Epithelial cell of esophagus (primary cell): ENCODE results near the gene CCDC78.
A peak's percentile ranks its signal among the peaks of the same experiment; 100 is the strongest.

Source experiments
- DNase-seq: peaks from one replicate; pipeline ENCODE4 v3.0.0; 2010; ENCODE audit warnings: low read depth
- H3K4me3 ChIP-seq: 2 replicates; pipeline ENCODE4 v1.5.1; 2011; ENCODE audit warnings: mild to moderate bottlenecking, low read length, control low read depth
- CTCF ChIP-seq: IDR thresholded peaks from 2 replicates; pipeline ENCODE4 v1.5.1; 2011; ENCODE audit warnings: low read depth, mild to moderate bottlenecking, low read length, control low read depth, inconsistent platforms; ENCODE audit not compliant: insufficient read depth; ENCODE audit errors: missing control alignments

Gene CCDC78

GRCh38 chr16:730666-731509 is 4.6 kb upstream of the CCDC78 start:
- H3K4me3 ChIP-seq = no peak overlapping the region
- TF ChIP-seq CTCF = no peak
- DNase-seq = no peak

DNA sequence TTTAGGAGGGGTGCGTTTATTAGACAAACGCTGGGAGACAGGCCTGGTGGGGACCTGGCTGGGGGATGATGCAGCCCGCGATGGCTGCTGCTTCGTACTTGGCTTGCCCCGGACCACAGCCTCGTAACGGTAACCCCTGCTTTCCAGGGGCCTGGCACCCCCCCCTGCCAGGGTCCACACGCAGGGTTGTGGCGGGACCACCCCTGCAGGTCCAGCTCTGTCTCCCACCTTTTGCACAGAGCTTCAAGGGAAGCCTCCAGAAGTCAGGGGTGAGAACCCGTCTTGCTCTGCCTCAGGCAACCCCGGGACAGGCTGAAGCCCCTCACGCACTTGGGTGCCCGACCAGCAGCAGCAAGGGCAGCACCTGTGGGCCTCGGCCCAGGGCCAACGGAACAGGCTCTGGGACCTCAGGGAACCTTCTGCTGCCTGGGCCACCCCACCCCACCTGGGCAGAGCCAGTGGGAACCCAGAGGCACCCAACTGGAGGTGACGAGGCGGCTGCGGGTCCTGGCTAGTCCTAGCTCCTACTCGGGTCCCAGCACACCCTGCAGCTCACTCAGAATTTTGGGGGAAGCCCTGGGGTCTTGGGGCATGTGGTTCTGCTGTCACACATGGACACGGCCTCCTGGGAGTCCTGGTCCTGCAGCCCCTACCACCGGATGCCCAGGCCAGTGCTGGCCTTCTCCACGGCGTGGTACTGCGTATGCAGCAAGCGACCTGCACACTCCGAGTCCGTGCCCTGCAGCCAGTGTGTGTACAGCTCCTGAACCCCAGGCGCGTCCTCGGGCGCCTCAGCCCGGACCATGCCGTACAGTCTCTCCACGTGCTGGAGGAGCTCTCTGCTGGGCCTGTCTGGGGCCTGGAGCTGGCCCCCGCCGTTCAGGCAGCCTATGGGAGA is 3.8 kb upstream of the CCDC78 start:
- DNase-seq = no peak
- H3K4me3 ChIP-seq = no peak overlapping the region
- TF ChIP-seq CTCF = no peak

DNA sequence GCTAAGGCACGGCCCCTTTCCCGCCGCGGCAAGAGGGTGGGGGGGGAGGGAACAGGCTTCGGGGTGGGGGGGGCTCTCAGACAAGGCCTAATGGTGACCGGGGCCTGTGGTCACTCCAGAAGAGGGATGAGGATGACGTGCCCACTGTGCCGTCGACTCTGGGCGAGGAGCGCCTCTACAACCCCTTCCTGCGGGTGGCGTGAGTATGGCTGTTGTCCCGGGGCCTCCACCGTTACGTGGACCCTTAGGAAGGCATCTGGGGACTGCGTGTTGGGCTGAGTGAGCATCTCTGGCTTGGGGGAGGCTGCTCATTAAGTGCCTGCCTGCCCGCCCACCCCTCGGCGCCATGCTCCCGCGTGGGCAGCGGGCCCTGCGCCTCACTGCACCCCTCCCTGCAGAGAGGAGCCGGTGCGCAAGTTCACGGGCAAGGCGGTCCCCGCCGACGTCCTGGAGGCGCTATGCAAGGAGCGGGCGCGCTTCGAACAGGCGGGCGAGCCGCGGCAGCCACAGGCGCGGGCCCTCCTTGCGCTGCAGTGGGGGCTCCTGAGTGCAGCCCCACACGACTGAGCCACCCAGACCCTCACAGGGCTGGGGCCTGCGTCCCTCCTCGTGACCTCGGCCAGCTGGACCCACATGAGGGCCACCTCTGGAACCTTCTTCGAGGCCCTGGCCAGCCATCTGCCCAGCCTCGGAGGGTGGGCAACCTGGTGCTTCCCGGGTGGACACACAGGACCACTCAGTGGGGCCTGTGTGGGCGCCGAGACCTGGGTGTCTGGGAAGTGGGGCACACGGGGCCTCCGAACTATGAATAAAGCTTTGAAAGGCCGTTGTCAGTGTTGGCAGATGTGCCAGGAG is 2.9 kb upstream of the CCDC78 start:
- no peak for TF ChIP-seq CTCF
- H3K4me3 ChIP-seq = peak overlapping the region; percentile 72
- no peak for DNase-seq

DNA sequence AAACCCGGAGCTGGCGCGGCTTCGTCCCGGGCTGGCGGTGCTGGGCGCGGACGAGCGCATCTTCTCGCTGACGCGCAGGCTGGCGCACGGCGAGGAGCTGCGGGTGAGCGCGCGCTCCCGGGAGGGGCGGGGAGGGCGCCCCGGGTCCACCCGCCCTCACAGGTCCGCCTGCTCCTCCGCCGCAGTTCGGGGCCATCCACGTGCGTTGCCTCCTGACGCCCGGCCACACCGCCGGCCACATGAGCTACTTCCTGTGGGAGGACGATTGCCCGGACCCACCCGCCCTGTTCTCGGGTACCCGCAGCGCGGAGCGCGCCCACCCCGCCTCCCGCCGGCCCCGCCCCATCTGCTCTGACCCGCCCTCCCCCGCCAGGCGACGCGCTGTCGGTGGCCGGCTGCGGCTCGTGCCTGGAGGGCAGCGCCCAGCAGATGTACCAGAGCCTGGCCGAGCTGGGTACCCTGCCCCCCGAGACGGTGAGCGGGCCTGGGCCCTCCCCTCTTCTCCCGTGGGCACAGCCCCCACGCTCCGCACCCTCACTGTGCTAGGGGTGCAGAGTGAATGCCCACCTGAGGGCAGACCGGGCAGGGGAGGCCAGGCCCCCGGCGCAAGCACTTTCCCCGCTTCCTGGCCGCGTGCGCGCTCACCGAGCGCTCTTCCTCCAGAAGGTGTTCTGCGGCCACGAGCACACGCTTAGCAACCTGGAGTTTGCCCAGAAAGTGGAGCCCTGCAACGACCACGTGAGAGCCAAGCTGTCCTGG is 2.1 kb upstream of the CCDC78 start:
- H3K4me3 ChIP-seq = peak overlapping the region; percentile 72
- TF ChIP-seq CTCF = no peak
- peak; percentile 89 for DNase-seq

DNA sequence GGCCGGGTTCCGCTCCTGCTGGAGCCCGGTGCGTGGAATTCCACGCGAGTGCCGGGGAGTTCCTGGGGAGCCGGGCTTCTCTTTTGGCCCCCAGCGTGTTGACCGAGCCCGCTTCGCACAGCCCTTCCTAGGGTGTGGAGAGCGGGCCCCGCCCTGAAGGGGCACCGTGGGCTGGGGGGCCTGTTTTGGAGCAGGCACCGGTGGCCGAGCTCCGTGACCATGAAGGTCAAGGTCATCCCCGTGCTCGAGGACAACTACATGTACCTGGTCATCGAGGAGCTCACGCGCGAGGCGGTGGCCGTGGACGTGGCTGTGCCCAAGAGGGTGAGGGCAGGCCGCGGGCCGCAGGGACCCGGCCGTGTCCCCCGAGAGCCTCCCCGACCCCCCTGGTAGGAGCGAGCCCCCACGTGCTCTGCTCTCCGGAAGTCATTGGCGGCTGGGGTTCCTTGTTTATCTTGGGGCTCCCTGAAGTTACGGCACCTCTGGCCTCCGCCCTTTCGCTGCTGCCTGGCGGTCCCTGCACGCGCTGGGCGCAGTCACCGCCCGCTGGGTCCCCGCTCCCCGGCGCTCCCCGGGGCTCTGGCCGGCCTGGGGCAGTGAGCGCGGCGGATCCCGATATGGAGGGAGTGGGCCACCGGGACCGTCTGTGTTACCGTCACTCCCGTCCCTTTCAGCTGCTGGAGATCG is 1.2 kb upstream of the CCDC78 start:
- H3K4me3 ChIP-seq = peak overlapping the region; percentile 72
- TF ChIP-seq CTCF = no peak
- DNase-seq = no peak

DNA sequence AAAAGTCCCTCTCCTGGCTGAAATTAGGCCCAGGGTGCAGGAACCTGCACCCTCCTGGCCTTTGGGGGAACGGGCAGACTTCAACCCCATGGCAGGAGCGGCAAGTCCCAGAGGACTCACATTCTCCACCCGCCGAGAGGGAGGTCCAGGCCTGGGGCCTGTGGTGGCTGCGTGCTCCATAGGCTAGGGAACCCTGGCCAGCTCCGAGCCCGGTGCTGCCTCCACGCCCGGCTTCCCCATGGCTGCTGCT is 130 bp downstream of the CCDC78 start:
- H3K4me3 ChIP-seq = no peak overlapping the region
- TF ChIP-seq CTCF = no peak
- DNase-seq = no peak
